ENCODE measurements around the gene DCST1. TPM values are rescaled to one million over a fixed set of nuclear protein-coding genes. Genes with fewer than 3 reads are reported as not detected.

The DCST1 gene
- total and polyA plus RNA-seq, 2 donors (not counting 1 experiment from before 2014, with no cell fraction given): not detected

DNA sequence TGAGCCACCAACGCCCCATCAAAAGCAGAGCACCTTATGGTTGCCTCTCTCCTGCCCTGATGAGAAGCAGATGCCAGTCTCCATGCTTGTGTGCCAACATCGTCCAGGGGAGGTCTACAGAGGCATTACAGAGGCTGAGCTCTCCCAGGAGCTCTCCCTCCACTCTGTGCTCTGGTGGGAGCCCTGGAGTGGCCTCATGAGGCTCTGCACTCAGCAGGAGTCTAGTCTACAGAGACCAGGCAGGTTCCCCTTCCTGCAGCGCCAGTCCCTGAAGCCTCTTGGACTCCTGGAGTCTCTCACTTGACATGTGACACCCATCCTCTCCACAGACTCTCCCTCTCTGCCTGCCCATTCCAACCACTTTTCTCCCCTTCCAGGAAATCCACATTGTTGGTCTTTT, 3.4 kb downstream of the DCST1 start:
- H3K27me3 ChIP-seq (ENCODE audit: control insufficient read depth, insufficient read depth, low read length): peaks cover 14% of the 10 kb centered on the region
- H3K79me2 ChIP-seq (ENCODE audit: control insufficient read depth, insufficient read depth, low read length): no peaks in the 10 kb centered on the region
- H3K9ac ChIP-seq (ENCODE audit: insufficient read depth, low read length): no peak overlapping the region
- H2AFZ ChIP-seq (ENCODE audit: low read length): no peak overlapping the region
- H3K4me2 ChIP-seq (ENCODE audit: extremely low read depth, insufficient read depth, low read length): no peak overlapping the region
- no peaks in the 10 kb centered on the region for H3K9me3 ChIP-seq (ENCODE audit: control insufficient read depth, insufficient read depth, low read depth, low read length)
- H3K27ac ChIP-seq (ENCODE audit: insufficient read depth, low read length): no peak overlapping the region
- H3K4me1 ChIP-seq (ENCODE audit: control insufficient read depth, extremely low read depth, insufficient read depth, low read length): no peaks in the 10 kb centered on the region
- no peak for DNase-seq (ENCODE audit: low read depth in 2 of 2)
- H3K4me3 ChIP-seq (replicated peaks in 1 of 4; ENCODE audit: control extremely low read depth in 1 of 4, insufficient read depth in 1 of 4, low read depth in 3 of 4, low read length in 4 of 4): no peak overlapping the region
- H3K36me3 ChIP-seq (ENCODE audit: control insufficient read depth, insufficient read depth, low read length): no peaks in the 10 kb centered on the region
- TF ChIP-seq EZH2 (IDR thresholded peaks at IDR 0.05; ENCODE audit: low read length, missing control alignments): no peak
- TF ChIP-seq, protein P1, sequence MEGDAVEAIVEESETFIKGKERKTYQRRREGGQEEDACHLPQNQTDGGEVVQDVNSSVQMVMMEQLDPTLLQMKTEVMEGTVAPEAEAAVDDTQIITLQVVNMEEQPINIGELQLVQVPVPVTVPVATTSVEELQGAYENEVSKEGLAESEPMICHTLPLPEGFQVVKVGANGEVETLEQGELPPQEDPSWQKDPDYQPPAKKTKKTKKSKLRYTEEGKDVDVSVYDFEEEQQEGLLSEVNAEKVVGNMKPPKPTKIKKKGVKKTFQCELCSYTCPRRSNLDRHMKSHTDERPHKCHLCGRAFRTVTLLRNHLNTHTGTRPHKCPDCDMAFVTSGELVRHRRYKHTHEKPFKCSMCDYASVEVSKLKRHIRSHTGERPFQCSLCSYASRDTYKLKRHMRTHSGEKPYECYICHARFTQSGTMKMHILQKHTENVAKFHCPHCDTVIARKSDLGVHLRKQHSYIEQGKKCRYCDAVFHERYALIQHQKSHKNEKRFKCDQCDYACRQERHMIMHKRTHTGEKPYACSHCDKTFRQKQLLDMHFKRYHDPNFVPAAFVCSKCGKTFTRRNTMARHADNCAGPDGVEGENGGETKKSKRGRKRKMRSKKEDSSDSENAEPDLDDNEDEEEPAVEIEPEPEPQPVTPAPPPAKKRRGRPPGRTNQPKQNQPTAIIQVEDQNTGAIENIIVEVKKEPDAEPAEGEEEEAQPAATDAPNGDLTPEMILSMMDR (conservative IDR thresholded peaks at IDR 0.05 in 1 of 2, IDR thresholded peaks at IDR 0.05 in 1 of 2; ENCODE audit: low read depth in 1 of 2, low read length in 2 of 2): no peak
- H4K20me1 ChIP-seq (ENCODE audit: control insufficient read depth, extremely low read depth, insufficient read depth, low read length): no peaks in the 10 kb centered on the region

GRCh38 chr1:155037851-155038441, 4.3 kb downstream of the DCST1 start:
- no peak overlapping the region for H3K27ac ChIP-seq (ENCODE audit: insufficient read depth, low read length)
- no peaks in the 10 kb centered on the region for H3K79me2 ChIP-seq (ENCODE audit: control insufficient read depth, insufficient read depth, low read length)
- no peak overlapping the region for H3K4me2 ChIP-seq (ENCODE audit: extremely low read depth, insufficient read depth, low read length)
- no peaks in the 10 kb centered on the region for H3K4me1 ChIP-seq (ENCODE audit: control insufficient read depth, extremely low read depth, insufficient read depth, low read length)
- no peak overlapping the region for H3K9ac ChIP-seq (ENCODE audit: insufficient read depth, low read length)
- DNase-seq (ENCODE audit: low read depth in 2 of 2): no peak
- H3K9me3 ChIP-seq (ENCODE audit: control insufficient read depth, insufficient read depth, low read depth, low read length): no peaks in the 10 kb centered on the region
- no peak overlapping the region for H2AFZ ChIP-seq (ENCODE audit: low read length)
- no peak overlapping the region for H3K4me3 ChIP-seq (replicated peaks in 1 of 4; ENCODE audit: control extremely low read depth in 1 of 4, insufficient read depth in 1 of 4, low read depth in 3 of 4, low read length in 4 of 4)
- H3K36me3 ChIP-seq (ENCODE audit: control insufficient read depth, insufficient read depth, low read length): no peaks in the 10 kb centered on the region
- no peak for TF ChIP-seq EZH2 (IDR thresholded peaks at IDR 0.05; ENCODE audit: low read length, missing control alignments)
- TF ChIP-seq, protein P1 (conservative IDR thresholded peaks at IDR 0.05 in 1 of 2, IDR thresholded peaks at IDR 0.05 in 1 of 2; ENCODE audit: low read depth in 1 of 2, low read length in 2 of 2): no peak
- no peaks in the 10 kb centered on the region for H4K20me1 ChIP-seq (ENCODE audit: control insufficient read depth, extremely low read depth, insufficient read depth, low read length)
- peaks cover 14% of the 10 kb centered on the region for H3K27me3 ChIP-seq (ENCODE audit: control insufficient read depth, insufficient read depth, low read length)

DNA sequence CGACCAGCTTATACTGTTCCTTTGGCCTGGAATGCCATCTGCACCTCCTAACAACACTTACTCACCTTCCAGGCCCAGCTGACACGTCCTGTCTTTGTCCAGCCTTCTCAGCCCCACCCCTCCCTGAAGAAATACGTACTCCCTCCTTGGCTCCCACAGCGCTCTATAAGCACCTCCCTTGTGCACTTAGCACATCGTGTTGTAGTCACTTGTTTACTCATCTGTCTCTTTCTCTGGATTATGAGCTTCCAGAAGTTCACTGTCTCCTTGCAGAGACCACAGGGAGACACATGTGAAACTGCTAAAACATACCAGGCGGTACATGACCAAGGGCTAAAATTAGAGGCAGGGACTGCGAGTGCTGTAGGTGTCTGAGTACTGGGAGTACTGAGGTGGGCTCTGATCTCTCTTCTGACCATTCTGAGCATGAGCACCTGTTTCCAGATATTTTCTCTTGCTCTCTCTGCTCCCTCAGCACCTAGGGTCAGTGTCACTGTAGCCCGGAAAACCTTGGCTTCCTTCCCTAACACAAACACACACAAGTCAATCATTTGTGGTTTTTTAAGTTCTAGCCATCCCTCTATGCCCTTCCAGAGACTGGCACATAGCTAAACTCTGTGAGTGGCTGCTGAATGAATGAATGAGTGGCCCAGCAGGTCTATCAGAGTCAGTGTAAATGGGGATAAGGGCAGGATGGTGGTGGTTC, 5.1 kb downstream of the DCST1 start:
- H3K79me2 ChIP-seq (ENCODE audit: control insufficient read depth, insufficient read depth, low read length): no peaks in the 10 kb centered on the region
- TF ChIP-seq EZH2 (IDR thresholded peaks at IDR 0.05; ENCODE audit: low read length, missing control alignments): peak; percentile 25
- TF ChIP-seq, protein P1 (conservative IDR thresholded peaks at IDR 0.05 in 1 of 2, IDR thresholded peaks at IDR 0.05 in 1 of 2; ENCODE audit: low read depth in 1 of 2, low read length in 2 of 2): no peak
- peaks cover 14% of the 10 kb centered on the region for H3K27me3 ChIP-seq (ENCODE audit: control insufficient read depth, insufficient read depth, low read length)
- H3K4me2 ChIP-seq (ENCODE audit: extremely low read depth, insufficient read depth, low read length): no peak overlapping the region
- no peak overlapping the region for H2AFZ ChIP-seq (ENCODE audit: low read length)
- H3K27ac ChIP-seq (ENCODE audit: insufficient read depth, low read length): no peak overlapping the region
- no peaks in the 10 kb centered on the region for H4K20me1 ChIP-seq (ENCODE audit: control insufficient read depth, extremely low read depth, insufficient read depth, low read length)
- H3K4me1 ChIP-seq (ENCODE audit: control insufficient read depth, extremely low read depth, insufficient read depth, low read length): no peaks in the 10 kb centered on the region
- no peak overlapping the region for H3K9ac ChIP-seq (ENCODE audit: insufficient read depth, low read length)
- no peaks in the 10 kb centered on the region for H3K36me3 ChIP-seq (ENCODE audit: control insufficient read depth, insufficient read depth, low read length)
- no peaks in the 10 kb centered on the region for H3K9me3 ChIP-seq (ENCODE audit: control insufficient read depth, insufficient read depth, low read depth, low read length)
- peak; percentile 17 to 26 for DNase-seq (ENCODE audit: low read depth in 2 of 2)
- no peak overlapping the region for H3K4me3 ChIP-seq (replicated peaks in 1 of 4; ENCODE audit: control extremely low read depth in 1 of 4, insufficient read depth in 1 of 4, low read depth in 3 of 4, low read length in 4 of 4)
